Thyroid gland (tissue), 4 donors: Measurements from ENCODE around the gene ACKR4. TPM values are rescaled to one million over a fixed set of nuclear protein-coding genes. Genes with fewer than 3 reads are reported as not detected.
A peak's percentile ranks its signal among the peaks of the same experiment; 100 is the strongest.

Experiments
- DNase-seq, 2 donors: peaks; one replicate each; pipeline ENCODE4 v3.0.0-alpha.2; 2019
- H3K27ac ChIP-seq, 3 donors: fragments of 200-600 bp; sonication (generic); 1 replicate in 2 of 3; 2 replicates in 1 of 3; pipeline ENCODE4 v1.5.1; 2016 to 2019; ENCODE audit warnings: mild to moderate bottlenecking in 1 of 3, moderate library complexity in 1 of 3
- H3K27me3 ChIP-seq: fragments of 200-600 bp; sonication (generic); one replicate; pipeline ENCODE4 v1.5.1; 2019
- H3K36me3 ChIP-seq, 2 donors: fragments of 200-600 bp; sonication (generic); one replicate each; pipeline ENCODE4 v1.5.1; 2016 to 2019
- H3K4me1 ChIP-seq, 2 donors: fragments of 200-600 bp; sonication (generic); one replicate each; pipeline ENCODE4 v1.5.1; 2017 to 2019
- H3K4me3 ChIP-seq, 3 donors: fragments of 200-600 bp; sonication (generic); replicated peaks in 1 of 3; 1 replicate in 2 of 3; 2 replicates in 1 of 3; pipeline ENCODE4 v1.5.1; 2016; ENCODE audit warnings: mild to moderate bottlenecking in 1 of 3
- H3K9me3 ChIP-seq: fragments of 200-600 bp; sonication (generic); one replicate; pipeline ENCODE4 v1.5.1; 2017
- POLR2A ChIP-seq, 2 donors: fragments of 450-650 bp; IDR thresholded peaks; one replicate each; pipeline ENCODE4 v1.6.1; 2017; ENCODE audit warnings: antibody characterized with exemption in 2 of 2, mild to moderate bottlenecking in 2 of 2, moderate library complexity in 1 of 2
- WGBS, 2 donors: methylation state at CpG; one replicate each; pipeline ENCODE4 v1.1.5; 2017; 5-methylcytosine and 5-hydroxymethylcytosine counted together
- intact Hi-C: fragments of 100-400 bp; cut with DNase I; formaldehyde crosslinking; loops from one replicate; pipeline ENCODE4 v1.15.1; 2023
- total RNA-seq, 4 donors: library from RNA; depleted of rRNA; stranded (reverse); fragments of >200 nt; gene quantifications; one replicate each; pipeline ENCODE4 v1.2.3, GENCODE V29; 2016
- TF ChIP-seq, protein P1 (sequence below), 6 experiments: fragments of 200-600 bp in 3 of 6; fragments of 450-650 bp in 3 of 6; sonication (generic) in 3 of 6; IDR thresholded peaks; one replicate each; pipeline ENCODE4 v1.5.1; 2016 to 2019; ENCODE audit warnings: antibody characterized with exemption in 6 of 6, mild to moderate bottlenecking in 2 of 6, inconsistent platforms in 1 of 6, moderate library complexity in 1 of 6

The ACKR4 gene
- total RNA-seq, 4 donors from 2014 or later = 1.8 to 4.6 (median 2.1) TPM; not detected in 1

DNA sequence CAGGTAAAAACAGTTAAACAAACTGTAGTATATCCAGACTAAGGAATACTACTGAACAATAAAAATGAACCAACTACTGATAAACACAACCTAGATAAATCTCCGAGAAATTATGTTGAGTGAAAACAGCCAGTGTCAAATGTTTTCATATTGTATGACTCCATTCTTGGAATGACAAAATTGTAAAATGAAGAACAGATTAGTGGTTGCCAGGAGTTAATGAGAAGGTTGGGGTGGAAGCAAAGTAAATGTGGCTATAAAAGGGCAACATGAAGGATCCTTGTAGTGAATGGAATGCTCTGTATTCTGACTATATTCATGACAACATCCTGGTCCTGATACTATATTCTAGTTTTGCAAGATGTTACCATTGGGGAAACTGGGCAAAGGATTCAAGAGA is 27.5 kb upstream of the ACKR4 start:
- no peaks in the 10 kb centered on the region for H3K27me3 ChIP-seq
- H3K4me3 ChIP-seq = no peak overlapping the region
- no peaks in the 10 kb centered on the region for H3K4me1 ChIP-seq
- H3K27ac ChIP-seq = peak overlapping the region in 2 of 3 donors; percentile 12 to 29
- intact Hi-C loops = no loop called here
- H3K9me3 ChIP-seq = no peaks in the 10 kb centered on the region
- no peaks in the 10 kb centered on the region for H3K36me3 ChIP-seq
- TF ChIP-seq POLR2A (IDR thresholded peaks at IDR 0.05) = no peak
- TF ChIP-seq, protein P1, sequence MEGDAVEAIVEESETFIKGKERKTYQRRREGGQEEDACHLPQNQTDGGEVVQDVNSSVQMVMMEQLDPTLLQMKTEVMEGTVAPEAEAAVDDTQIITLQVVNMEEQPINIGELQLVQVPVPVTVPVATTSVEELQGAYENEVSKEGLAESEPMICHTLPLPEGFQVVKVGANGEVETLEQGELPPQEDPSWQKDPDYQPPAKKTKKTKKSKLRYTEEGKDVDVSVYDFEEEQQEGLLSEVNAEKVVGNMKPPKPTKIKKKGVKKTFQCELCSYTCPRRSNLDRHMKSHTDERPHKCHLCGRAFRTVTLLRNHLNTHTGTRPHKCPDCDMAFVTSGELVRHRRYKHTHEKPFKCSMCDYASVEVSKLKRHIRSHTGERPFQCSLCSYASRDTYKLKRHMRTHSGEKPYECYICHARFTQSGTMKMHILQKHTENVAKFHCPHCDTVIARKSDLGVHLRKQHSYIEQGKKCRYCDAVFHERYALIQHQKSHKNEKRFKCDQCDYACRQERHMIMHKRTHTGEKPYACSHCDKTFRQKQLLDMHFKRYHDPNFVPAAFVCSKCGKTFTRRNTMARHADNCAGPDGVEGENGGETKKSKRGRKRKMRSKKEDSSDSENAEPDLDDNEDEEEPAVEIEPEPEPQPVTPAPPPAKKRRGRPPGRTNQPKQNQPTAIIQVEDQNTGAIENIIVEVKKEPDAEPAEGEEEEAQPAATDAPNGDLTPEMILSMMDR (IDR thresholded peaks at IDR 0.05) = no peak
- WGBS, 2 donors = 80 to 82% methylated on average over 1 of the region's 1 CpG
- DNase-seq = no peak

DNA sequence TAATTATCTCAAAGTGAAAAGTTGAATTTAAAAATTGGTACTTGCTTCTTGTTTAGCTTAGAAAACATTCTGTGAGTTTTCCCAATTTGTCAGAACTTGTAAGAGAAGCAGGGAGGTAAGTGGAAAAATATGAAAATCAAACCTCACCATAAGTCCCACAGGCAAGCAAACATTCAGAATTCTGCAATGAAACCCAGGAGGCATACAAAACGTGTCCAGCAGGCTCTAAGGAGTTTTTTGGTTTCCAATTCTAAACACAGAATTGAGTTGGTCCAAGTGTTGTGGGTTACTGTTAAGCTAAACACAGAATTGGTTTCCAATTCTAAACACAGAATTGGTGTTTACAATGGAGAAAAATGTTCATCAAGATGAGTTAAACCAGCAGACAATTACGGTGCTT is 27.1 kb upstream of the ACKR4 start:
- Histone ChIP-seq H3K27me3 (no peaks in the 10 kb centered on the region), H3K4me3 (no peak overlapping the region), H3K4me1 (no peaks in the 10 kb centered on the region), H3K9me3 (no peaks in the 10 kb centered on the region), H3K36me3 (peaks cover 0 to 4% of the 10 kb centered on the region in 2 donors), H3K27ac (peak overlapping the region in 2 of 3 donors; percentile 12 to 29)
- no peak for DNase-seq
- intact Hi-C loops = no loop called here
- TF ChIP-seq POLR2A (IDR thresholded peaks at IDR 0.05) = no peak
- TF ChIP-seq, protein P1 (IDR thresholded peaks at IDR 0.05) = no peak
- WGBS, 2 donors = 80 to 85% methylated on average over 2 of the region's 2 CpGs

DNA sequence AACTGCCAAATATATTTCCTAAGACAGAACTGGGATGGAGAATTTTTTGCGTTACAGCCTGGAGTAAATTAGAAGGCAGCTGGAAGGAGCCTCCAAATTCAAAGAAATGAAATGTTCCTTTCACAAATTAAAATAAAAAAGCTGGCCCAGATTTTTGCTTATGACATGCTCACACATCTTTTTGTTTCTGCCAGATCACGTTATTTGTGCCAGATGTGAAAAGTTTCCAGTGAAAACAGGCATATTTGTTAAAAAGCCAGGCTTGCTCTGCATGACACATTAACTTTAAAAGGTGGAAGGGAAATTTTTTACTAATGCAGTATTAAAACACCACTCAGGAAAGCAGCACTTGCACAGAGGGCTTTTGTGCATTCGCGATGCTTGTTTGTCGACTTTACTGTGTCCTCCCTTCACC is 23.3 kb upstream of the ACKR4 start:
- Histone ChIP-seq H3K4me1 (no peaks in the 10 kb centered on the region), H3K27me3 (no peaks in the 10 kb centered on the region), H3K27ac (peak overlapping the region in 1 of 3 donors; percentile 14), H3K36me3 (peaks cover 0 to 11% of the 10 kb centered on the region in 2 donors), H3K4me3 (no peak overlapping the region), H3K9me3 (no peaks in the 10 kb centered on the region)
- no peak for DNase-seq
- 76 to 85% methylated on average over 5 of the region's 5 CpGs for WGBS, 2 donors
- TF ChIP-seq POLR2A (IDR thresholded peaks at IDR 0.05) = no peak
- TF ChIP-seq, protein P1 (IDR thresholded peaks at IDR 0.05) = no peak
- intact Hi-C loops = no loop called here

DNA sequence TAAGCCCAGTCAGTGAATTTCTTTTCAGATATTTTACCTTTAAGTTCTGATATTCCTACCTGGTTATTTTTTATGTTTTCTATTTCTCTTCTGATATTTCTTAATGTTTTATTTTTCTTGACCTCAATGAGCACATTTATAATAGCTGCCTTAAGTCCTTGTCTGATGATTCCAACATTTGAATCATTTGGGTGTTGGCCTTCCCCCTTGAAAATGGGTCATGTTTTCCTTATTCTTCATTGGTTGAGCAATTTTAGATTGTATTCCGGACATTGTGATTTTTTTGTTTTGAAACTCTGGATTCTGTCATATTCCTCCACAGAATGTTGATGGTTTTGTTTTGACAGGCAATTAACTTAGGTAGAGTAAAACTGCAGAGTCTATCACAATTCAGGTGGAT is 9.7 kb upstream of the ACKR4 start:
- H3K36me3 ChIP-seq = no peaks in the 10 kb centered on the region
- 94 to 97% methylated on average over 1 of the region's 1 CpG for WGBS, 2 donors
- intact Hi-C loops = no loop called here
- no peak overlapping the region for H3K27ac ChIP-seq
- no peak overlapping the region for H3K4me3 ChIP-seq
- no peak for DNase-seq
- no peaks in the 10 kb centered on the region for H3K4me1 ChIP-seq
- H3K9me3 ChIP-seq = no peaks in the 10 kb centered on the region
- TF ChIP-seq, protein P1 (IDR thresholded peaks at IDR 0.05) = no peak
- no peak for TF ChIP-seq POLR2A (IDR thresholded peaks at IDR 0.05)
- H3K27me3 ChIP-seq = no peaks in the 10 kb centered on the region

DNA sequence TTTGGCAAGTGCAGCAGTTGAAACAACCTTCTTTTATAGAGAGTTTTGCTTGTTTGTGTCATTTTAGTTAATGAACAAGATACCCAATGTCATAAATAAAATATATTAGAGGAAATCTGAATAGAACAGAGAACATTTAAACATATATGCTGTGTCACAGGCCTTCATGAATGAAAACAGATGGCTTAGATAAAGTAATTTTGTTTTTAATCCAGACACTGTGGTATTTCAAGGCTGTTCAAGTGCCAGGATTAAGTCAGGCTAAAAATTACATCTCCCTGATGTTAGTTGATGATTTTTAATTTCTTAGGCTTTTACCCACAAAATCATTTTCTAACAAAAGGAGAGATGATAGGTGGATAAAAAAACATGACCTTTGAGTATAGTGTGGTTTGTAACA is 4.9 kb upstream of the ACKR4 start:
- TF ChIP-seq, protein P1 (IDR thresholded peaks at IDR 0.05) = no peak
- Histone ChIP-seq H3K36me3 (no peaks in the 10 kb centered on the region), H3K27ac (no peak overlapping the region), H3K4me1 (no peaks in the 10 kb centered on the region), H3K4me3 (no peak overlapping the region), H3K27me3 (no peaks in the 10 kb centered on the region), H3K9me3 (no peaks in the 10 kb centered on the region)
- intact Hi-C loops = no loop called here
- DNase-seq = no peak
